ENCODE data around the gene GNG13. TPM values are rescaled to one million over a fixed set of nuclear protein-coding genes. Genes with fewer than 3 reads are reported as not detected.

GNG13 gene
- total RNA-seq, 6 experiments from 2014 or later: not detected

DNA sequence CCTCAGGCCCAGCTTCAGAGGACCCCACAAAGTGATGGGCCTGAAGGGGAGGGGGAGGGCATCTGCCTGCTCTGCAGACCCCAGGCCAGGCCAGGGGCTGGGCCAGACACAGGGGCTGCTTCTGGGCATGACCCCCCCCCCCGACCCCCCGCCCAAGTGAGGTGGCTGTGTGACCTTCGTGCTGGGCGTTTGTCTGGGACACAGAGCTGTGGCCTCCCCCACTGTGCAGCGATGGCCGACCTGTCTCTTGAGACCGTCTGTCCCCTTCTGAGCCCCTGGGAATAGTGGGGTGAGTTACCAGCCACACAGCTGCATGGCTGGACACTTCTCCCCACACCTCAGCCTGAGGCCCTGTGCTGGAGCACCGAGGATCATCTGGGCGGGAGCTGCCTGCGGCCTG is 34.8 kb upstream of the GNG13 start:
- peaks cover 12% of the 10 kb centered on the region; the same call in 1 of the 2 replicates for H3K36me3 Mint-ChIP-seq (ENCODE audit: low read depth)
- no peak overlapping the region for H3K4me3 Mint-ChIP-seq
- H3K27me3 Mint-ChIP-seq (ENCODE audit: insufficient read depth): peaks cover 16% of the 10 kb centered on the region; the same call in 1 of the 2 replicates
- TF ChIP-seq, protein P1, sequence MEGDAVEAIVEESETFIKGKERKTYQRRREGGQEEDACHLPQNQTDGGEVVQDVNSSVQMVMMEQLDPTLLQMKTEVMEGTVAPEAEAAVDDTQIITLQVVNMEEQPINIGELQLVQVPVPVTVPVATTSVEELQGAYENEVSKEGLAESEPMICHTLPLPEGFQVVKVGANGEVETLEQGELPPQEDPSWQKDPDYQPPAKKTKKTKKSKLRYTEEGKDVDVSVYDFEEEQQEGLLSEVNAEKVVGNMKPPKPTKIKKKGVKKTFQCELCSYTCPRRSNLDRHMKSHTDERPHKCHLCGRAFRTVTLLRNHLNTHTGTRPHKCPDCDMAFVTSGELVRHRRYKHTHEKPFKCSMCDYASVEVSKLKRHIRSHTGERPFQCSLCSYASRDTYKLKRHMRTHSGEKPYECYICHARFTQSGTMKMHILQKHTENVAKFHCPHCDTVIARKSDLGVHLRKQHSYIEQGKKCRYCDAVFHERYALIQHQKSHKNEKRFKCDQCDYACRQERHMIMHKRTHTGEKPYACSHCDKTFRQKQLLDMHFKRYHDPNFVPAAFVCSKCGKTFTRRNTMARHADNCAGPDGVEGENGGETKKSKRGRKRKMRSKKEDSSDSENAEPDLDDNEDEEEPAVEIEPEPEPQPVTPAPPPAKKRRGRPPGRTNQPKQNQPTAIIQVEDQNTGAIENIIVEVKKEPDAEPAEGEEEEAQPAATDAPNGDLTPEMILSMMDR (IDR thresholded peaks at IDR 0.05): no peak
- no peak for DNase-seq
- peaks cover 47% of the 10 kb centered on the region for H3K9me3 Mint-ChIP-seq
- no peaks in the 10 kb centered on the region for H3K4me1 Mint-ChIP-seq (ENCODE audit: low read depth)
- H3K27ac Mint-ChIP-seq: no peak overlapping the region

GRCh38 chr16:833411-833810 is 32.9 kb upstream of the GNG13 start:
- DNase-seq: no peak
- Mint-ChIP-seq H3K4me3 (no peak overlapping the region), H3K27me3 (ENCODE audit: insufficient read depth) (peaks cover 23% of the 10 kb centered on the region), H3K27ac (no peak overlapping the region), H3K36me3 (ENCODE audit: low read depth) (peaks cover 12% of the 10 kb centered on the region; the same call in 1 of the 2 replicates), H3K4me1 (ENCODE audit: low read depth) (no peaks in the 10 kb centered on the region), H3K9me3 (peaks cover 39% of the 10 kb centered on the region)
- TF ChIP-seq, protein P1 (IDR thresholded peaks at IDR 0.05): no peak

- Mint-ChIP-seq H3K36me3 (ENCODE audit: low read depth) (peaks cover 12% of the 10 kb centered on the region; the same call in 1 of the 2 replicates), H3K4me3 (no peak overlapping the region), H3K9me3 (peaks cover 34% of the 10 kb centered on the region), H3K4me1 (ENCODE audit: low read depth) (no peaks in the 10 kb centered on the region), H3K27me3 (ENCODE audit: insufficient read depth) (peaks cover 26% of the 10 kb centered on the region), H3K27ac (no peak overlapping the region)
- TF ChIP-seq, protein P1 (IDR thresholded peaks at IDR 0.05): no peak
- no peak for DNase-seq
Observed at GRCh38 chr16:832652-833336, 32.3 kb upstream of the GNG13 start.

DNA sequence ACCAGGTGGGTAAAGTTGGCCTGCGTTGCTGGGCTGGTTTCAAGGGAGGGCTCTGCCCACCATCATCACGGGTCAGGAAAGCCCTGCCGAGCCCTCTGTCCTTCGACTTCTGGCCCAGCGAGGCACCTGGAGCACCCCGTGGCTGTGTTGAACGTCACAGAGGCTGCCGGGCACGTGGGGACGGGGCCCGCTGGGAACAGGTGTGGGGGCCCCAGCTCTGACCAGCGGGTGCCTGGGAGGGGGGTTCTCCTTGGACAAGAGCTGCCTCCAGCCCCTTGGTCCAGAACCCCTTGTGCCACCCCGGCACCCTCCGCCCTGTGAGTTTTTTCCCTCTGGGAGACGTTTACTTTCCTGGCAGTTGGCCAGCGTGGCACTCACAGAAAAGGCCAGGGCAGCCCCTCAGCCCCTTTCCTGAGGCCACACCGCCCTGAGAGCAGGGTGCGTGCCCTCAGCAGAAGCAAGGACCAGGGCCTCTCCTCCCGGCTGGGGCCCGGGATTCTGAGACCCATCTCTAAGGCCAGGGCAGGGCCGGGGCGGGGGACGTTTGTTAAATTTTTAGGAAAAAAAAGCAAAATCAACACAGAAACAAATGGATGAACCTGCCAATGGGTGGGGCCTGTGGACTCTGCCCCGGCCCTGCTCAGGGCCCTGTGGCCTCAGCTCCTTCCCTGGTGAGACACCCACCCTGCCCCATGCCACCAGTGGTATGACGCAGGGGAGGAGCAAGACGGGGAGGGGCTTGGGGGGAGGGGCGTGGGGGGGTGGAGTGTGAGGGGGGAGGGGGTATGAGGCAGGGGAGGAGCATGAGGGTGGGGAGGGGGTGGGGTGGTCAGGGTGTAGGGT is 31.3 kb upstream of the GNG13 start:
- Mint-ChIP-seq H3K4me3 (no peak overlapping the region), H3K4me1 (ENCODE audit: low read depth) (no peaks in the 10 kb centered on the region), H3K9me3 (peaks cover 26% of the 10 kb centered on the region), H3K36me3 (ENCODE audit: low read depth) (peaks cover 11% of the 10 kb centered on the region; the same call in 1 of the 2 replicates), H3K27ac (no peak overlapping the region), H3K27me3 (ENCODE audit: insufficient read depth) (peaks cover 27% of the 10 kb centered on the region)
- no peak for DNase-seq
- TF ChIP-seq, protein P1 (IDR thresholded peaks at IDR 0.05): no peak

DNA sequence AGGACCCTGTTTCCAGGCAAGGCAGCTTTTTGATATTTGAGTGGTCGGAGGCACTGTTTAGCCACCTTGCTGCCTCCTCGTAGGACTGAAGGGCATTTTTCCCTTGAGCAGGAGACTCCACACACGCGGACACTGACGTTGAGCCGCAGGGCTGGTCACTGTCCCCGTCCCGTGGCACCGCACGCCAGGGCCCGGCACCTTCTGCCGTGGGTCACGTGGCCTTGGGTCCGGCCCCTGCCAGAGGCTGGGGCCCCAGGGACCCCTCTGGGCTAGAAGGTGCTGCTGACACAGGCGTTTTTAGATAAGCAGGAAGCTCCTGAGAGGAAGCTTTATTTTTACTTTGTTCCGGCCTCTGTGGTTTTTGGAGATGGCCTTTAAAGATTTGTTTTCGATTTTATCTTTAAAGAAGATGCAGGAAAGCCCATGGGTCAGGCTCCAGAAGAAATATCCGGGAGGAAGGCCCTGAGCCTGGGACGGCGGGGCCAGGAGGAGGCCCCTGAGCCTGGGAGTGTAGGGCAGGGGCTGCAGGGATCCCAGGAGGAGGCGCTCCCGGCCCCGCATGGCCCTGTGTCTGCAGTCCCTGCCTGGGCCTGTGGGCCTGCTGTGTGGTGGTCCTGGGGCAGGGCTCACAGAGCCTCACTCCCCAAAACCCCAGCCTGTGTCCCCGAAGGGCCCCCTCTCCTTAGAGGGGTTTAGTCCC is 30.5 kb upstream of the GNG13 start:
- Mint-ChIP-seq H3K4me1 (ENCODE audit: low read depth) (peaks cover under 1% of the 10 kb centered on the region), H3K4me3 (no peak overlapping the region), H3K36me3 (ENCODE audit: low read depth) (0 out of 2 replicates have a peak, but pooled peaks cover 4% of the 10 kb centered on the region), H3K9me3 (peaks cover 19% of the 10 kb centered on the region), H3K27ac (no peak overlapping the region), H3K27me3 (ENCODE audit: insufficient read depth) (peaks cover 27% of the 10 kb centered on the region)
- TF ChIP-seq, protein P1 (IDR thresholded peaks at IDR 0.05): no peak
- DNase-seq: no peak

All from HFFc6 (cell line).